Measurements from ENCODE around the gene BMPER.

- no peak for TF ChIP-seq EZH2 (IDR thresholded peaks at IDR 0.05; ENCODE audit: borderline replicate concordance)
- no peak for TF ChIP-seq CTCF (IDR thresholded peaks at IDR 0.05; ENCODE audit: poor library complexity)
Measured at GRCh38 chr7:34104992-34105391, 199.7 kb downstream of the BMPER start.
